Testis (tissue), 3 donors: ENCODE measurements around the gene NUAK1. TPM values are rescaled to one million over a fixed set of nuclear protein-coding genes. Genes with fewer than 3 reads are reported as not detected.

Source experiments
- DNase-seq: peaks from one replicate; pipeline ENCODE4 v3.0.0-alpha.2; 2019
- H3K27ac ChIP-seq, 2 donors: fragments of 200-600 bp; sonication (generic); one replicate each; pipeline ENCODE4 v1.5.1; 2019
- H3K27me3 ChIP-seq: fragments of 200-600 bp; sonication (generic); one replicate; pipeline ENCODE4 v1.5.1; 2019
- H3K36me3 ChIP-seq: fragments of 200-600 bp; sonication (generic); one replicate; pipeline ENCODE4 v1.5.1; 2017; ENCODE audit warnings: low read depth; ENCODE audit errors: missing control alignments
- H3K4me1 ChIP-seq: fragments of 200-600 bp; sonication (generic); one replicate; pipeline ENCODE4 v1.5.1; 2019
- H3K4me3 ChIP-seq, 2 donors: fragments of 200-600 bp; sonication (generic); one replicate each; pipeline ENCODE4 v1.5.1; 2017 to 2019
- H3K9me3 ChIP-seq: fragments of 200-600 bp; sonication (generic); one replicate; pipeline ENCODE4 v1.5.1; 2017
- POLR2A ChIP-seq: fragments of 450-650 bp; IDR thresholded peaks from one replicate; pipeline ENCODE4 v1.6.1; 2017; ENCODE audit warnings: antibody characterized with exemption, mild to moderate bottlenecking, moderate library complexity
- WGBS, 2 donors: methylation state at CpG; one replicate each; pipeline ENCODE4 v1.1.5; 2018; 5-methylcytosine and 5-hydroxymethylcytosine counted together
- intact Hi-C: fragments of 100-400 bp; cut with DNase I; formaldehyde crosslinking; loops from one replicate; pipeline ENCODE4 v1.15.1; 2023; ENCODE audit warnings: low total_unique reads
- polyA plus RNA-seq: library from polyadenylated mRNA; stranded (reverse); fragments of 350-450 nt; fragmentation: Illumina TruSeq; extraction: RNeasy Lipid Tissue Mini Kit (QIAGEN cat#74804); gene quantifications from one replicate; pipeline ENCODE4 v1.2.3, GENCODE V29; 2014; ENCODE audit warnings: low read depth, low replicate concordance; ENCODE audit not compliant: insufficient read depth
- total RNA-seq, 2 donors: library from RNA; depleted of rRNA; stranded (reverse); fragments of >200 nt; gene quantifications; one replicate each; pipeline ENCODE4 v1.2.3, GENCODE V29; 2016
- TF ChIP-seq, protein P1 (sequence below), 3 experiments: fragments of 450-650 bp in 2 of 3; fragments of 200-600 bp in 1 of 3; sonication (generic) in 1 of 3; IDR thresholded peaks; one replicate each; pipeline ENCODE4 v1.5.1; 2016 to 2019; ENCODE audit warnings: antibody characterized with exemption in 3 of 3, mild to moderate bottlenecking in 2 of 3, moderate library complexity in 1 of 3

NUAK1 gene
- total and polyA plus RNA-seq, 3 donors from 2014 or later: 6.6 to 9.1 (median 8.2) TPM

- H3K4me1 ChIP-seq: no peaks in the 10 kb centered on the region
- no peaks in the 10 kb centered on the region for H3K36me3 ChIP-seq
- no peak overlapping the region for H3K4me3 ChIP-seq
- no peak for DNase-seq
- H3K27me3 ChIP-seq: no peaks in the 10 kb centered on the region
- H3K27ac ChIP-seq: no peak overlapping the region
- no peaks in the 10 kb centered on the region for H3K9me3 ChIP-seq
- intact Hi-C loops: no loop called here
- WGBS, 2 donors: 91% methylated on average over 3 of the region's 3 CpGs
- TF ChIP-seq POLR2A: no peak
- TF ChIP-seq, protein P1, sequence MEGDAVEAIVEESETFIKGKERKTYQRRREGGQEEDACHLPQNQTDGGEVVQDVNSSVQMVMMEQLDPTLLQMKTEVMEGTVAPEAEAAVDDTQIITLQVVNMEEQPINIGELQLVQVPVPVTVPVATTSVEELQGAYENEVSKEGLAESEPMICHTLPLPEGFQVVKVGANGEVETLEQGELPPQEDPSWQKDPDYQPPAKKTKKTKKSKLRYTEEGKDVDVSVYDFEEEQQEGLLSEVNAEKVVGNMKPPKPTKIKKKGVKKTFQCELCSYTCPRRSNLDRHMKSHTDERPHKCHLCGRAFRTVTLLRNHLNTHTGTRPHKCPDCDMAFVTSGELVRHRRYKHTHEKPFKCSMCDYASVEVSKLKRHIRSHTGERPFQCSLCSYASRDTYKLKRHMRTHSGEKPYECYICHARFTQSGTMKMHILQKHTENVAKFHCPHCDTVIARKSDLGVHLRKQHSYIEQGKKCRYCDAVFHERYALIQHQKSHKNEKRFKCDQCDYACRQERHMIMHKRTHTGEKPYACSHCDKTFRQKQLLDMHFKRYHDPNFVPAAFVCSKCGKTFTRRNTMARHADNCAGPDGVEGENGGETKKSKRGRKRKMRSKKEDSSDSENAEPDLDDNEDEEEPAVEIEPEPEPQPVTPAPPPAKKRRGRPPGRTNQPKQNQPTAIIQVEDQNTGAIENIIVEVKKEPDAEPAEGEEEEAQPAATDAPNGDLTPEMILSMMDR (IDR thresholded peaks at IDR 0.05): no peak
Measured at GRCh38 chr12:106073179-106073578, 65.6 kb downstream of the NUAK1 start.

- H3K9me3 ChIP-seq: no peaks in the 10 kb centered on the region
- WGBS, 2 donors: 61 to 62% methylated on average over 2 of the region's 2 CpGs
- no peaks in the 10 kb centered on the region for H3K27me3 ChIP-seq
- TF ChIP-seq, protein P1 (IDR thresholded peaks at IDR 0.05): no peak
- TF ChIP-seq POLR2A: no peak
- intact Hi-C loops: no loop called here
- no peaks in the 10 kb centered on the region for H3K4me1 ChIP-seq
- no peaks in the 10 kb centered on the region for H3K36me3 ChIP-seq
- no peak for DNase-seq
- H3K27ac ChIP-seq: no peak overlapping the region
- no peak overlapping the region for H3K4me3 ChIP-seq
Measured at GRCh38 chr12:106072751-106073150, 66.0 kb downstream of the NUAK1 start.

DNA sequence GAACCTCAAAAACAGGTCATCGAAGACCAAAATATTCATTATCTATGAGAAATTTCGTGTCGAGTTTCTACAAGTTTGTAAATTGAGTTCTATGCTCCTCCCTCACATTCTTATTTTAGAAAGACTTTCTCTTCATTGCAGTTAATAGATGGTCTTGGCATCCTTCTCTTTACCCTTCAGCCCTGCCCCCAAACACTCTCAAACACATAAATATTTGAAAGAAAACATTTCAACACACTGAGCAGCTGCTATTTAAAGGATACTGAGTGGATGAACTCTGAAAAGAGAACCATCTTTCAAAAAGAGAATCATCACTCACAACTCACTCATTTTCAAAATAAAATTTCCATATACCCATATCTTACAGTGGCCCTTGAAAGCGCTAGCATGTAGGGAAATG lies 67.1 kb downstream of the NUAK1 start:
- WGBS, 2 donors: 56 to 60% methylated on average over 4 of the region's 4 CpGs
- no peak for TF ChIP-seq POLR2A
- TF ChIP-seq, protein P1 (IDR thresholded peaks at IDR 0.05): no peak

GRCh38 chr12:106070611-106071010 lies 68.1 kb downstream of the NUAK1 start:
- no peaks in the 10 kb centered on the region for H3K36me3 ChIP-seq
- H3K4me3 ChIP-seq: no peak overlapping the region
- no peaks in the 10 kb centered on the region for H3K9me3 ChIP-seq
- H3K27ac ChIP-seq: no peak overlapping the region
- H3K4me1 ChIP-seq: no peaks in the 10 kb centered on the region
- intact Hi-C loops: no loop called here
- no peaks in the 10 kb centered on the region for H3K27me3 ChIP-seq
- TF ChIP-seq, protein P1 (IDR thresholded peaks at IDR 0.05): no peak
- no peak for TF ChIP-seq POLR2A
- 76 to 98% methylated on average over 6 of the region's 6 CpGs for WGBS, 2 donors
- DNase-seq: no peak

More for the DNA sequence above, 67.1 kb downstream of the NUAK1 start:
- no peaks in the 10 kb centered on the region for H3K9me3 ChIP-seq
- H3K36me3 ChIP-seq: no peaks in the 10 kb centered on the region
- no peak for DNase-seq
- no peak overlapping the region for H3K27ac ChIP-seq
- intact Hi-C loops: no loop called here
- H3K27me3 ChIP-seq: no peaks in the 10 kb centered on the region
- no peak overlapping the region for H3K4me3 ChIP-seq
- no peaks in the 10 kb centered on the region for H3K4me1 ChIP-seq

DNA sequence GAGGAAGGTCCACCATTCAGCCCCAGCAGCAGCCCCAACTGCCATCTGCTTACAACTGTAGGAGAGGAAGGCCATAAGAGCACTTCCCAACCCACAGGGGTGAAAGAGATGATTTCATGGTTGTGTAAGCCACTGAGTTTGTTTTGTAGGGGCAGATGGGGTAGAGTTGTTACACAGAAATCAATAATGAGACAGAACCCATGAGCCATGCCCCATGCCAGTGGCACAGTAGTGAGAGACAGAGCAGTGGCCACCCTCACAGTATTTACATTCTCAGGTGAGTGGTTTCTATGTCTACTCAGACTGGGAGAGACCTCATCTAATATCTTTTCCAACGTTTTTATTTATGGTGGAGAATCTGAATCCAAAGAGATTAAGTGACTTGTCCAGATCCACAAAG lies 68.6 kb downstream of the NUAK1 start:
- no peak for DNase-seq
- TF ChIP-seq, protein P1 (IDR thresholded peaks at IDR 0.05): no peak
- TF ChIP-seq POLR2A: no peak
- Histone ChIP-seq H3K36me3 (no peaks in the 10 kb centered on the region), H3K4me3 (no peak overlapping the region), H3K27me3 (no peaks in the 10 kb centered on the region), H3K9me3 (no peaks in the 10 kb centered on the region), H3K4me1 (no peaks in the 10 kb centered on the region), H3K27ac (no peak overlapping the region)
- 84 to 93% methylated on average over 1 of the region's 1 CpG for WGBS, 2 donors
- intact Hi-C loops: no loop called here
